Measurements from ENCODE around the gene DUSP15. TPM values are rescaled to one million over a fixed set of nuclear protein-coding genes. Genes with fewer than 3 reads are reported as not detected.

The DUSP15 gene
- total RNA-seq, 1 donor from 2014 or later = 5.1 TPM

DNA sequence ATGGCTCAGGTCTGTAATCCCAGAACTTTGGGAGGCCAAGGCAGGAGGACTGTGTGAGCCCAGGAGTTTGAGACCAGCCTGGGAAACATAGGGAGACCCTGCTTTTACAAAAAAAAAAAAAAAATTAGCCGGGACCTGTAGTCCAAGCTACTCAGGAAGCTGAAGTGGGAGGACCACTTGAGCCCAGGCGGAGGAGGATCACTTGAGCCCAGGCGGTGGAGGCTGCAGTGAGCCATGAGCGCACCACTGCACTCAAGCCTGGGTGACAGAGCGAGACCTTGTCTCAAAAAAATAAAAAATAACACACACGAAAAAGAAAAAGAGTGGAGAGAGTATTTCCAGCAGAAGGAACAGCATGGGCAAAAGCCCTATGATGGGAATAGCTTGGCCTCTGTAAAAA, 2.1 kb upstream of the DUSP15 start:
- no peak for TF ChIP-seq CTCF (IDR thresholded peaks at IDR 0.05; ENCODE audit: borderline replicate concordance)
- no peak overlapping the region for H3K4me3 ChIP-seq
- intact Hi-C loops (cut with micrococcal nuclease) = no loop called here
- peaks cover 22% of the 10 kb centered on the region for H3K4me1 ChIP-seq
- H3K27ac ChIP-seq (replicated peaks) = no peak overlapping the region
- no peak for DNase-seq
- no peaks in the 10 kb centered on the region for H3K36me3 ChIP-seq
- peaks cover 14% of the 10 kb centered on the region for H3K27me3 ChIP-seq (ENCODE audit: low read depth)
- peaks cover 4% of the 10 kb centered on the region for H3K9me3 ChIP-seq (replicated peaks)

DNA sequence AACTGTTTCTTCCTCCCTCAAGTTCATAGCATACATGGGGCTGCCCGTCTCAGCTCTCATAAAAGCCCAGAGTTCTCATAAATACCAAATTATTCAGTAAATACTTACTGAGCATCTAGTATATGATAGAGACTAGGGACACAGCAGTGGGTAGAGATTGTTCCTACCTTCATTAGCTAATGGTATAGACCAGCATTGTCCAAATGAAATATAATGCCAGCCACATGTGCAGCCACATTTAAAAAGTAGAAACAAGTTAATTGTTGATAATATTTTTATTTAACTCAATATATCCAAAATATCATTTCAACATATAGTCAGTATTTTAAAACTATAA, 1.3 kb upstream of the DUSP15 start:
- no peak for TF ChIP-seq CTCF (IDR thresholded peaks at IDR 0.05; ENCODE audit: borderline replicate concordance)
- no peaks in the 10 kb centered on the region for H3K9me3 ChIP-seq (replicated peaks)
- peaks cover 22% of the 10 kb centered on the region for H3K4me1 ChIP-seq
- intact Hi-C loops (cut with micrococcal nuclease) = no loop called here
- H3K27ac ChIP-seq (replicated peaks) = no peak overlapping the region
- no peak for DNase-seq
- H3K4me3 ChIP-seq = no peak overlapping the region
- no peaks in the 10 kb centered on the region for H3K36me3 ChIP-seq
- peaks cover 14% of the 10 kb centered on the region for H3K27me3 ChIP-seq (ENCODE audit: low read depth)

DNA sequence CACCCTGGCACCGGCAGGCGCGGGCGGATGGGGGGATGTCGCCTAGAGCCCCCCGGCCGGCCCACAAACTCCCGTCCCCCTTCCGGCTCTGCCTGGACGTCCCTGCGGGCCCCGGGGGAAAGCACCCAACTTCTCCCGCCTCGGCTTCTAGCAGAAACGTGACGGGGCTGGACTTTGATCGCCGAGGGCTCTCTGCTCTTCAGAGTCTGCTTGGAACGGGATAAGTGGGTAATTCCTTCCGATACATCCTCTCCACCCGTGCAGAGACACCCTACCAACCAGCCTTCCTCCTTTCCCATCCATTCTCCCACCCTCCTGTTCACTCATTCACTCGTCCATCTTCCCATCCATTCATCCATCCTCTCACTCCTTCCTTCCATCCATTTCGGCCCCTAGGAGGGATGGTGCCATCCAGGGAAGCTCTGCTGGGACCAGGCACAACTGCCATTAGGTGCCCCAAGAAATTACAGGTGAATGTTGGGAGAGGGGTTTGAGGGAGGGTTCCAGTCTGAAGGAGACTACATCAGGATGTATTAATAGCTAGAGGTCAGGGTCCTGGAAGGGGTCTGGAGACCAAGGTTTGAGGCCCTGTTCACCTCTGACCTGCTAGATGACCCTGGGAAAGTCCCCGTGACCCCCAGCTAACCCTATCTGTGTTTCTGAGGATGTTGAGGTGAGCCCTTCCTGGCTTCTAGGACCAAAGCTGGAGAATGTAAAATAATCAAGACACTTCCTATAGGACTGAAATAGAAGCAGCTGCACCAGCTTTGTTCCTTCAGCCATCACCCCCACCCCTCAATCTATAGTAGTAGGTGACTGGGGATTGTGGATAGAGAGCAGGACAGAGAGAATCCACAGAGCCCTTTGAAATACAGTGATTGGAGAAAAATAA, 645 bp upstream of the DUSP15 start:
- Histone ChIP-seq H3K27me3 (ENCODE audit: low read depth) (peaks cover 14% of the 10 kb centered on the region), H3K4me1 (peaks cover 22% of the 10 kb centered on the region), H3K36me3 (no peaks in the 10 kb centered on the region), H3K27ac (replicated peaks) (peak overlapping the region; percentile 47), H3K9me3 (replicated peaks) (no peaks in the 10 kb centered on the region), H3K4me3 (peak overlapping the region; percentile 76)
- intact Hi-C loops (cut with micrococcal nuclease) = no loop called here
- no peak for DNase-seq
- TF ChIP-seq CTCF (IDR thresholded peaks at IDR 0.05; ENCODE audit: borderline replicate concordance) = no peak

- H3K36me3 ChIP-seq = no peaks in the 10 kb centered on the region
- H3K9me3 ChIP-seq (replicated peaks) = no peaks in the 10 kb centered on the region
- peak overlapping the region; percentile 47 for H3K27ac ChIP-seq (replicated peaks)
- no peak for TF ChIP-seq CTCF (IDR thresholded peaks at IDR 0.05; ENCODE audit: borderline replicate concordance)
- peaks cover 22% of the 10 kb centered on the region for H3K4me1 ChIP-seq
- no peak for DNase-seq
- peaks cover 14% of the 10 kb centered on the region for H3K27me3 ChIP-seq (ENCODE audit: low read depth)
- H3K4me3 ChIP-seq = peak overlapping the region; percentile 76
- intact Hi-C loops (cut with micrococcal nuclease) = no loop called here
Measured at GRCh38 chr20:31869673-31869941, 720 bp downstream of the DUSP15 start.

DNA sequence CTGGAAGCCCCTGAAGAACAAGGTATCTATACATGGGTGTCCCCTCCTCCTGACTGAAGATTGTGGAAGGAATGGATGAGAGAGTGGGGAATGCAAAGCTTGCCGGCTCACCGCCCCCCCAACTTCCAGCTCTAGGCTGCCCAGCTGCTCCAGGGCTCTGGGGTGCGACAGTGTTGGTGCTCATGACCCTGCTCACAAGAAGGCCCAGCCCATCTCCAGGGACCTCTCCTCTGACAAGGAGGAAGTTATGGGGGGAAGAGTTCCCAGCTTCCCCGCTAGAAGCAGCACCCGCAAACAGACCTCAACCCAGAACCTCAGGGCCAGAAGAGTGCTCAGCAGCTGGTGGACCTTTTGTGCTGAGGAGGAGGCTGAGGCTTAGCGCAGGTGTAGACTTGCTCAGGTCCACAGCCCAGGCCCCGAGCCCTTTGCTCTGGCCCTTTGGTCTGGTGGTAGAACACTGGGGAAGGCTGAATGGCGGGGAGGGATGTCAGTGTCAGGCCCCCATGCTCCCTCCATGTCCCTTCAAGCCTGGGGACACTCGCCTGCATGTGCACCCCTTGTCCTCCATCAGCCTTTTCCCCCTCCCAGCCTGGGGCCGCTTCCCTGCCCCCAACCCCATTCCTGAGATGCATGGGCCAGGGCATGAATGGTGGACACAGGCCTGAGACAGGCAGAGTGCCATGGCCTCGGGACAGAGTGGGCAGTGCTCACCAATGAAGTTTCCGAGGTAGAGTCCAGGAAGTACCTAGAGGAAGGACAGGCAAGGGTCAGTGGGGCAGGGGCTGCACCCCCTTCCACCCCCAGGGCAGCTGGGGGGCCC, 1.3 kb downstream of the DUSP15 start:
- Histone ChIP-seq H3K27me3 (ENCODE audit: low read depth) (peaks cover 14% of the 10 kb centered on the region), H3K36me3 (no peaks in the 10 kb centered on the region), H3K4me3 (peak overlapping the region; percentile 76), H3K9me3 (replicated peaks) (no peaks in the 10 kb centered on the region), H3K4me1 (peaks cover 22% of the 10 kb centered on the region), H3K27ac (replicated peaks) (no peak overlapping the region)
- no peak for DNase-seq
- intact Hi-C loops (cut with micrococcal nuclease) = no loop called here
- no peak for TF ChIP-seq CTCF (IDR thresholded peaks at IDR 0.05; ENCODE audit: borderline replicate concordance)

Data from left ventricle myocardium inferior (tissue), 1 donor.